Endodermal cell (in vitro differentiated cells): ENCODE data around the gene USP2. TPM values are rescaled to one million over a fixed set of nuclear protein-coding genes. Genes with fewer than 3 reads are reported as not detected.

Experiments used
- DNase-seq: peaks from one replicate; pipeline ENCODE4 v3.0.0-alpha.2; 2017
- H3K27ac ChIP-seq: 2 replicates; pipeline ENCODE4 v1.5.1; 2013; ENCODE audit warnings: mild to moderate bottlenecking, low read depth, low read length, moderate library complexity
- H3K27me3 ChIP-seq: 2 replicates; pipeline ENCODE4 v1.6.1; 2013; ENCODE audit warnings: mild to moderate bottlenecking, low read length, moderate library complexity; ENCODE audit not compliant: insufficient read depth, control insufficient read depth, poor library complexity, severe bottlenecking
- H3K36me3 ChIP-seq: 2 replicates; pipeline ENCODE4 v1.7.0; 2013; ENCODE audit warnings: mild to moderate bottlenecking, low read length, moderate library complexity; ENCODE audit not compliant: control insufficient read depth, insufficient read depth
- H3K4me1 ChIP-seq: one replicate; pipeline ENCODE4 v1.7.0; 2013; ENCODE audit warnings: low read length; ENCODE audit not compliant: control insufficient read depth, insufficient read depth
- H3K4me3 ChIP-seq: 2 replicates; pipeline ENCODE4 v1.5.1; 2013; ENCODE audit warnings: mild to moderate bottlenecking, low read length, moderate library complexity
- H3K9ac ChIP-seq: 2 replicates; pipeline ENCODE4 v1.6.1; 2013; ENCODE audit warnings: mild to moderate bottlenecking, low read length, moderate library complexity; ENCODE audit not compliant: poor library complexity, severe bottlenecking; ENCODE audit errors: extremely low read depth
- H3K9me3 ChIP-seq: 2 replicates; pipeline ENCODE4 v1.6.1; 2013; ENCODE audit warnings: mild to moderate bottlenecking, low read length, moderate library complexity; ENCODE audit not compliant: control insufficient read depth
- H3K27ac Mint-ChIP-seq: 2 replicates; pipeline ENCODE4 v1.8.0; 2020; ENCODE audit warnings: mixed read lengths
- H3K27me3 Mint-ChIP-seq: 2 replicates; pipeline ENCODE4 v1.8.0; 2021; ENCODE audit warnings: mild to moderate bottlenecking, mixed read lengths; ENCODE audit not compliant: insufficient read depth
- H3K36me3 Mint-ChIP-seq: 2 replicates; pipeline ENCODE4 v1.8.0; 2020; ENCODE audit warnings: low read depth, mixed read lengths
- H3K4me1 Mint-ChIP-seq: 2 replicates; pipeline ENCODE4 v1.8.0; 2020; ENCODE audit warnings: mixed read lengths
- H3K4me3 Mint-ChIP-seq: 2 replicates; pipeline ENCODE4 v1.8.0; 2020; ENCODE audit warnings: mild to moderate bottlenecking, moderate library complexity, mixed read lengths
- H3K9me3 Mint-ChIP-seq: 2 replicates; pipeline ENCODE4 v1.8.0; 2020; ENCODE audit warnings: mild to moderate bottlenecking, mixed read lengths
- CTCF ChIP-seq: fragments of 200-600 bp; sonication (generic); conservative IDR thresholded peaks from 2 replicates; pipeline ENCODE4 v1.5.0; 2021; ENCODE audit warnings: antibody characterized with exemption, mild to moderate bottlenecking
- WGBS, 2 experiments: methylation state at CpG; one replicate each; pipeline versions ENCODE4 v1.1.5 to v1.1.7; 2013; ENCODE audit warnings: missing lambda C conversion rate in 2 of 2, mixed read lengths in 1 of 2; ENCODE audit not compliant: insufficient coverage in 1 of 2, insufficient read length in 1 of 2; 5-methylcytosine and 5-hydroxymethylcytosine counted together
- total RNA-seq, 2 donors: library from RNA; stranded (reverse); fragmentation: NEBNext Ultra II Directional in 1 of 2; extraction: Animal tissue kit (Norgen Biotek cat#: 25700) in 1 of 2; gene quantifications; 2 replicates in 1 of 2; 3 replicates in 1 of 2; pipeline ENCODE4 v1.2.1, GENCODE V29; 2021

The USP2 gene
- total RNA-seq, 2 donors from 2014 or later = 17.8 to 21.1 TPM

DNA sequence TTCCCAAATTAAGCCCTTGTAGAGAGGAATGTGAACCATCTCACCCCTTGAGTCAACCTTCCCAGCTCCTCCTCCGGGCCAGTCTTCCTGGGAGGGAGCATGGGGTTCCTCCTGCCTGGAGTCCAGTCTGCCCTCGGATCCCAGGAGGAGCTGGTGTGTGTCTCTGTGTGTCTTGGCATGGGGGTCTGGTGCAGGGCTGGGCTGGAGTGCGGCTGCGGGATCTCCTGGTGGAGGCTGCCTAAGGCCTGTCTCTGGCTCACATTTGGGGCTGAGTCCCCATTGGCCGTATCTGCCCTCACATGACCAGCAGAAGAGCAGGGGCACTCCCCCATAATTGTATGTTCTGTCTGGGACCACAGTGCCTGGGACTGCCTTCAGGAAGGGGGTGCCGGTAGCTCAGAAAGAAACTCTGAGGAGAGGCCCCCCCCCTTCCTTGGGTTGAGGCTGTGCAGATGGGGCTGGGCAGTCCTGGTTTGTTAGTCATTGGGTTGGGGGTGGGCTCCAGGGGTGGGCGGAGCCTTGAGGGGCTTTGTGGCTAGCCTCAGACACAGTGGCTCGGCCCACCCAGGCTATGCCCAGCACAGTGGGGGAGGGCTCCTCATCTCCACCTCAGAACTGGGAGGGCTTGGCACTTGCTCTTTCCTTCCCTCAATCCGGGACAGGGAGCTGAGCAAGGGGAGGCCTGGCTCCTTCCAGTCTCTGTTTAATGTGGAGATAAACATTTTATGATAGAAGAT lies 43.7 kb downstream of the USP2 start:
- 33 to 46% methylated on average over 3 to 9 of the region's 9 CpGs for WGBS, 2 experiments
- Histone ChIP-seq H3K9me3 (no peaks in the 10 kb centered on the region), H3K4me3 (peak overlapping the region; percentile 60), H3K4me1 (peaks cover 16% of the 10 kb centered on the region), H3K9ac (no peak overlapping the region), H3K27me3 (peaks cover 40% of the 10 kb centered on the region), H3K27ac (peak overlapping the region; percentile 65), H3K36me3 (peaks cover 8% of the 10 kb centered on the region)
- Mint-ChIP-seq H3K4me3 (peak overlapping the region; percentile 83), H3K4me1 (peaks cover 22% of the 10 kb centered on the region), H3K27me3 (peaks cover 39% of the 10 kb centered on the region), H3K36me3 (peaks cover 5% of the 10 kb centered on the region), H3K27ac (peak overlapping the region; percentile 79), H3K9me3 (no peaks in the 10 kb centered on the region)
- DNase-seq = peak; percentile 90
- TF ChIP-seq CTCF = no peak

DNA sequence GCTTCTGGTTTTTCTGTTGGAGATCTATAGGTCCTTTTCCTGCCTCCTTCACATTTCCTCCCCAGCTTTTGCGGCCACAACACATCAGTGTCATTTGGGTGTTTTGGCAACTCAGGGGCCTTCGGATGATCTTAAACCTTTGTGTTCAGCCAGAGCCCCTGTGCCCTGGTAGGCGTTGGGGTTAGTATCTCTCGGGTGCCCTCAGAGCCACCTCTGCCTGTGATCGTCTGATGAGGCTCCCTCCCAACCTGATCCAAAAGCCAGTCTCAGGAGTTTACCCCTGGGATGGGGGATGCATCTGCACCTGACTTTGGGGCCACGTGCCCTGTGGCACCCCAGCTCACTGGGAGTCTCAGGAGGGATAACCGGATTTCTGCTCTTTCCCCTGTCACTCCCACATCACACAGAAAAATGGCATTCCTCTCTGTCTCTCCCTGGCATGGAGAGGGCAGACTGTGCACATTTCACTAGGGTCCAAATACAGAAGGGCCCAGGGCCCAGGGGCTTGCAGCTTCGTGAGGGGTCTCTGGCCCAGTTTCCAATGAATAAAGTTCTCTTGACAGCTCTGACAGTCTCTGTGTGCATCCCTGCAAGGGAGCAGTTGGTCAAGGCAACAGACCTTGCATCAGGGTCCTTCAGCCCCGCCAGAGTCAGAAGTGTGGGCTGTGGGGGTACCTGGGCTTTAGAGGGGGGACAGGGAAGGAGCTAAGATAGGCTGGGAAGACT lies 44.6 kb downstream of the USP2 start:
- peak; percentile 41 for DNase-seq
- Mint-ChIP-seq H3K27me3 (peaks cover 30% of the 10 kb centered on the region), H3K36me3 (peaks cover 5% of the 10 kb centered on the region), H3K4me3 (peak overlapping the region; percentile 83), H3K9me3 (no peaks in the 10 kb centered on the region), H3K4me1 (peaks cover 22% of the 10 kb centered on the region), H3K27ac (peak overlapping the region; percentile 79)
- H3K27ac ChIP-seq = peak overlapping the region; percentile 65
- 89 to 98% methylated on average over 7 to 9 of the region's 9 CpGs for WGBS, 2 experiments
- H3K36me3 ChIP-seq = peaks cover 8% of the 10 kb centered on the region
- no peaks in the 10 kb centered on the region for H3K9me3 ChIP-seq
- no peak for TF ChIP-seq CTCF
- H3K9ac ChIP-seq = no peak overlapping the region
- H3K4me1 ChIP-seq = peaks cover 16% of the 10 kb centered on the region
- peaks cover 32% of the 10 kb centered on the region for H3K27me3 ChIP-seq
- peak overlapping the region; percentile 60 for H3K4me3 ChIP-seq

- H3K9ac ChIP-seq = no peak overlapping the region
- peaks cover 20% of the 10 kb centered on the region for H3K27me3 Mint-ChIP-seq
- peak overlapping the region; percentile 91 for H3K4me3 ChIP-seq
- peaks cover 16% of the 10 kb centered on the region for H3K4me1 ChIP-seq
- H3K4me3 Mint-ChIP-seq = peak overlapping the region; percentile 83
- H3K9me3 ChIP-seq = no peaks in the 10 kb centered on the region
- peak; percentile 46 for DNase-seq
- no peaks in the 10 kb centered on the region for H3K9me3 Mint-ChIP-seq
- TF ChIP-seq CTCF = no peak
- peaks cover 5% of the 10 kb centered on the region for H3K36me3 Mint-ChIP-seq
- no peak overlapping the region for H3K27ac ChIP-seq
- peak overlapping the region; percentile 70 for H3K27ac Mint-ChIP-seq
- peaks cover 22% of the 10 kb centered on the region for H3K4me1 Mint-ChIP-seq
- WGBS, 2 experiments = 91 to 92% methylated on average over 19 to 30 of the region's 30 CpGs
- H3K27me3 ChIP-seq = peaks cover 22% of the 10 kb centered on the region
- H3K36me3 ChIP-seq = peaks cover 8% of the 10 kb centered on the region
Observed at GRCh38 chr11:119335655-119336543, 45.6 kb downstream of the USP2 start.
